ENCODE results near the gene CDK6.

DNA sequence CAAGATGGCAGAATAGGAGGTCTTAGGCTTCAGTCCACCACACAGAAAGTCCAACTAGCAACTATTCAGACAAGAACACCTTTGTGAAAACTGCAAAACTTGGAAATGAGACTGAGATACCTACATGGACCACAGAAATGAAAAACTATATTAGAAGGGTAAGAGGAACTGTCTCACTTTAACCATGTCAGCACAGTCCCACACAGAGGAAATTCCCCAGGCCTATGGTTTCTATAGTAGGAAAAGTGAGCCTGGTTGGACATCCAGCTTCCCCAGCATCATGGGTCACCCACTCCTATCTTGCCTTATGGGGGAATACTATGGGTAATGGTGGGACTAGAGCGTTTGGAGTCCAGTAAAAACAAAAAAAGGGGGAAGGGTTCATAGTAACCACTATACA, 38.8 kb upstream of the CDK6 start:
- TF ChIP-seq POLR2A (IDR thresholded peaks at IDR 0.05) (no peak), POLR2AphosphoS5 (IDR thresholded peaks at IDR 0.05) (no peak)
- TF ChIP-seq, protein P1, sequence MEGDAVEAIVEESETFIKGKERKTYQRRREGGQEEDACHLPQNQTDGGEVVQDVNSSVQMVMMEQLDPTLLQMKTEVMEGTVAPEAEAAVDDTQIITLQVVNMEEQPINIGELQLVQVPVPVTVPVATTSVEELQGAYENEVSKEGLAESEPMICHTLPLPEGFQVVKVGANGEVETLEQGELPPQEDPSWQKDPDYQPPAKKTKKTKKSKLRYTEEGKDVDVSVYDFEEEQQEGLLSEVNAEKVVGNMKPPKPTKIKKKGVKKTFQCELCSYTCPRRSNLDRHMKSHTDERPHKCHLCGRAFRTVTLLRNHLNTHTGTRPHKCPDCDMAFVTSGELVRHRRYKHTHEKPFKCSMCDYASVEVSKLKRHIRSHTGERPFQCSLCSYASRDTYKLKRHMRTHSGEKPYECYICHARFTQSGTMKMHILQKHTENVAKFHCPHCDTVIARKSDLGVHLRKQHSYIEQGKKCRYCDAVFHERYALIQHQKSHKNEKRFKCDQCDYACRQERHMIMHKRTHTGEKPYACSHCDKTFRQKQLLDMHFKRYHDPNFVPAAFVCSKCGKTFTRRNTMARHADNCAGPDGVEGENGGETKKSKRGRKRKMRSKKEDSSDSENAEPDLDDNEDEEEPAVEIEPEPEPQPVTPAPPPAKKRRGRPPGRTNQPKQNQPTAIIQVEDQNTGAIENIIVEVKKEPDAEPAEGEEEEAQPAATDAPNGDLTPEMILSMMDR (IDR thresholded peaks at IDR 0.05), result no peak

All from prostate gland (tissue), 2 donors.